ENCODE measurements around the gene FAM174B.

DNA sequence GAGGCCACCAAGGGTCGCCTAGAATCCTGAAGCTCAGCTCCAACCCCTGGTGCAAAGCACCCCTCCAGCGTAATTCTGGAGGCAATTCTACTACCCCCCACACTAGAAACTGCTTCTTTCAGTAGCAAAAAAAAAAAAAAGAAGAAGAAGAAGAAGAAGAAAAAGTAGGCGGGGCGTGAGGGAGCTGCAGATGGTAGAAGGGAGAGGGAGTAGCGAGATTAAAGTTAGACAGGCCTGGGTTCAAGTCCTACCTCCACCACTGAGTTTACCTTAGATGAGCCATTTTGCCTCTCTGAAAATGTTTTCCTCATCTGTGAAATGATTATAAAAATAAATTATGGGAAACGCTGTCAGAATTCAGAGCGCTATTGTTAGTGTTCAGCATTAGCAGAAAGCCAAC lies 913 bp downstream of the FAM174B start:
- TF ChIP-seq, protein P1, sequence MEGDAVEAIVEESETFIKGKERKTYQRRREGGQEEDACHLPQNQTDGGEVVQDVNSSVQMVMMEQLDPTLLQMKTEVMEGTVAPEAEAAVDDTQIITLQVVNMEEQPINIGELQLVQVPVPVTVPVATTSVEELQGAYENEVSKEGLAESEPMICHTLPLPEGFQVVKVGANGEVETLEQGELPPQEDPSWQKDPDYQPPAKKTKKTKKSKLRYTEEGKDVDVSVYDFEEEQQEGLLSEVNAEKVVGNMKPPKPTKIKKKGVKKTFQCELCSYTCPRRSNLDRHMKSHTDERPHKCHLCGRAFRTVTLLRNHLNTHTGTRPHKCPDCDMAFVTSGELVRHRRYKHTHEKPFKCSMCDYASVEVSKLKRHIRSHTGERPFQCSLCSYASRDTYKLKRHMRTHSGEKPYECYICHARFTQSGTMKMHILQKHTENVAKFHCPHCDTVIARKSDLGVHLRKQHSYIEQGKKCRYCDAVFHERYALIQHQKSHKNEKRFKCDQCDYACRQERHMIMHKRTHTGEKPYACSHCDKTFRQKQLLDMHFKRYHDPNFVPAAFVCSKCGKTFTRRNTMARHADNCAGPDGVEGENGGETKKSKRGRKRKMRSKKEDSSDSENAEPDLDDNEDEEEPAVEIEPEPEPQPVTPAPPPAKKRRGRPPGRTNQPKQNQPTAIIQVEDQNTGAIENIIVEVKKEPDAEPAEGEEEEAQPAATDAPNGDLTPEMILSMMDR (IDR thresholded peaks at IDR 0.05; ENCODE audit: low read depth, low read length), result no peak
- no peak for TF ChIP-seq POLR2A (IDR thresholded peaks at IDR 0.05; ENCODE audit: extremely low read depth, insufficient read length)
- TF ChIP-seq, protein P2, sequence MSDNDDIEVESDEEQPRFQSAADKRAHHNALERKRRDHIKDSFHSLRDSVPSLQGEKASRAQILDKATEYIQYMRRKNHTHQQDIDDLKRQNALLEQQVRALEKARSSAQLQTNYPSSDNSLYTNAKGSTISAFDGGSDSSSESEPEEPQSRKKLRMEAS (IDR thresholded peaks at IDR 0.05; ENCODE audit: low read depth, low read length), result no peak

All from NB4 (cell line).